OCI-LY3 (cell line): ENCODE results near the gene TECR.

ENCODE experiments used
- H2AFZ ChIP-seq: fragments of 200-600, 300-600 bp; shearing (Covaris generic); 2 replicates; pipeline ENCODE4 v1.6.0; 2014; ENCODE audit warnings: antibody characterized with exemption, low read depth, low read length
- H3K27ac ChIP-seq: fragments of 200-600, 300-600 bp; sonication (generic); 2 replicates; pipeline ENCODE4 v1.5.1; 2014; ENCODE audit warnings: mild to moderate bottlenecking, low read length, moderate library complexity, mixed read lengths
- H3K27me3 ChIP-seq: fragments of 200-600, 300-600 bp; sonication (generic); 2 replicates; pipeline ENCODE4 v1.6.1; 2014; ENCODE audit warnings: low read depth, low read length, mixed read lengths
- H3K36me3 ChIP-seq: fragments of 200-600, 300-600 bp; sonication (generic); replicated peaks from 2 replicates; pipeline ENCODE3; 2014; ENCODE audit warnings: low read depth, low read length, mixed read lengths
- H3K4me1 ChIP-seq: fragments of 300-600, 200-600 bp; sonication (generic); 2 replicates; pipeline ENCODE4 v1.6.1; 2014; ENCODE audit warnings: low read length, mixed read lengths
- H3K4me2 ChIP-seq: fragments of 200-600, 300-600 bp; sonication (generic); 2 replicates; pipeline ENCODE4 v1.6.1; 2014; ENCODE audit warnings: low read length, mixed read lengths
- H3K4me3 ChIP-seq: fragments of 300-600, 200-600 bp; sonication (generic); 2 replicates; pipeline ENCODE4 v1.5.1; 2014; ENCODE audit warnings: antibody characterized with exemption, mild to moderate bottlenecking, low read length, moderate library complexity
- H3K79me2 ChIP-seq: fragments of 300-600, 200-600 bp; shearing (Covaris generic); 2 replicates; pipeline ENCODE4 v1.6.1; 2014; ENCODE audit warnings: mild to moderate bottlenecking, low read length, mixed read lengths
- H3K9ac ChIP-seq: fragments of 300-600, 200-600 bp; shearing (Covaris generic); 2 replicates; pipeline ENCODE4 v1.6.0; 2014; ENCODE audit warnings: mild to moderate bottlenecking, low read length, moderate library complexity
- H3K9me3 ChIP-seq: fragments of 200-600, 300-600 bp; shearing (Covaris generic); 2 replicates; pipeline ENCODE4 v1.6.1; 2014; ENCODE audit warnings: low read length, mixed read lengths; ENCODE audit not compliant: insufficient read depth
- H4K20me1 ChIP-seq: fragments of 200-600, 300-600 bp; sonication (generic); 2 replicates; pipeline ENCODE4 v1.6.1; 2016; ENCODE audit warnings: low read length, mixed read lengths; ENCODE audit not compliant: insufficient read depth
- EZH2phosphoT487 ChIP-seq: fragments of 200-600 bp; shearing (Covaris generic); IDR thresholded peaks from 2 replicates; pipeline ENCODE4 v1.6.1; 2018; ENCODE audit warnings: antibody characterized with exemption, mixed run types, low read depth
- TF ChIP-seq, protein P1 (sequence below): fragments of 200-600, 300-600 bp; sonication (generic); IDR thresholded peaks from 2 replicates; pipeline ENCODE4 v1.5.1; 2014; ENCODE audit warnings: antibody characterized with exemption, low read length, low read depth

The TECR gene

DNA sequence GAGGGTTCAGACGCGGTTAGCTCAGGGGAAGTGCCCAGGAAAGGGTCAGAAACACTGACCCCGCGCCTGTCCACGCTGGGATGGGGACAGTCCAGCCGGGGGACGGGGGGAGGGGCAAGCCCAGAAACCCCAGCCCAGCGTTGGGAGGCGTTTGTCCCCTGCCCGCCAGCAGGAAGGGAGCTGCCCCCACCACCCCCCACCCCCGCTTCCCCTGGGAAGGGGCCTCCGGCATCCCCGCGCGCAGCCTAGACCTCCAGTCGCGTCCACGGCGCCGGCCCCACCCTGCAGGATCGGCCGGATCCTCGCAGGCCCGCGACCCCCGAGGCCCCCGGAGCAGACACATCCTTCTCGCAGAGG lies 33.7 kb upstream of the TECR start:
- H3K9ac ChIP-seq = peak overlapping the region; percentile 53
- no peaks in the 10 kb centered on the region for H3K79me2 ChIP-seq
- TF ChIP-seq, protein P1, sequence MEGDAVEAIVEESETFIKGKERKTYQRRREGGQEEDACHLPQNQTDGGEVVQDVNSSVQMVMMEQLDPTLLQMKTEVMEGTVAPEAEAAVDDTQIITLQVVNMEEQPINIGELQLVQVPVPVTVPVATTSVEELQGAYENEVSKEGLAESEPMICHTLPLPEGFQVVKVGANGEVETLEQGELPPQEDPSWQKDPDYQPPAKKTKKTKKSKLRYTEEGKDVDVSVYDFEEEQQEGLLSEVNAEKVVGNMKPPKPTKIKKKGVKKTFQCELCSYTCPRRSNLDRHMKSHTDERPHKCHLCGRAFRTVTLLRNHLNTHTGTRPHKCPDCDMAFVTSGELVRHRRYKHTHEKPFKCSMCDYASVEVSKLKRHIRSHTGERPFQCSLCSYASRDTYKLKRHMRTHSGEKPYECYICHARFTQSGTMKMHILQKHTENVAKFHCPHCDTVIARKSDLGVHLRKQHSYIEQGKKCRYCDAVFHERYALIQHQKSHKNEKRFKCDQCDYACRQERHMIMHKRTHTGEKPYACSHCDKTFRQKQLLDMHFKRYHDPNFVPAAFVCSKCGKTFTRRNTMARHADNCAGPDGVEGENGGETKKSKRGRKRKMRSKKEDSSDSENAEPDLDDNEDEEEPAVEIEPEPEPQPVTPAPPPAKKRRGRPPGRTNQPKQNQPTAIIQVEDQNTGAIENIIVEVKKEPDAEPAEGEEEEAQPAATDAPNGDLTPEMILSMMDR = no peak
- H3K4me1 ChIP-seq = peaks cover 7% of the 10 kb centered on the region
- peak overlapping the region; percentile 80 for H3K4me3 ChIP-seq
- H3K27ac ChIP-seq = no peak overlapping the region
- H3K36me3 ChIP-seq = no peaks in the 10 kb centered on the region
- H3K4me2 ChIP-seq = peak overlapping the region; percentile 87
- H4K20me1 ChIP-seq = no peaks in the 10 kb centered on the region
- H3K9me3 ChIP-seq = no peaks in the 10 kb centered on the region
- H3K27me3 ChIP-seq = 0 out of 2 replicates have a peak, but pooled peaks cover 7% of the 10 kb centered on the region
- no peak overlapping the region for H2AFZ ChIP-seq

- no peak within 1 kb of the TSS for H3K27ac ChIP-seq
- no peaks in the 10 kb centered on the region for H3K36me3 ChIP-seq
Observed at GRCh38 chr19:14496029-14496833, 33.2 kb upstream of the TECR start, which contains the start of gene GIPC1. Gene GIPC1, minus strand, starts transcription at chr19:14496127. Its CDS starts 13,151 bp downstream, at chr19:14482976.

DNA sequence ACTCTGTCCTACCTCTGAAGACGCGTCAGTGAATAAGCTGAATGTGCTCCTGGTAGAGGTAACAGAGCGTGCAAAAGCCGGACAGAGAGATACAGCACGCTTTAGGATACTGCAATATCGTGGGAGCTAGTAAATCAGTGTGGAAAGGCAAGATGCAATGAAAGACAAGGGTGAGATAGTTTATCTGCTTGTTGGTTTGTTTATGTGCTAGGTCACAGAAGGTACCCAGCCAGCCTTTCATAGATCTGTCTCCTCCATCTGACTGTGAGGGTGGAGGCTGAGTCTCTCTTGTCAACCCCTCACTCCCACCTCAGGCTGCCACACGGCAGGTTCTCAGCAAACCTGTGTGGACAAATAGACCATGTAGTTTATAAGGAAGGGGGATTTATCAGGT lies 32.6 kb upstream of the TECR start:
- Histone ChIP-seq H3K9ac (no peak overlapping the region), H4K20me1 (no peaks in the 10 kb centered on the region), H2AFZ (peak overlapping the region; percentile 63; the same call in 1 of the 2 replicates), H3K36me3 (no peaks in the 10 kb centered on the region), H3K9me3 (no peaks in the 10 kb centered on the region), H3K4me1 (peaks cover 7% of the 10 kb centered on the region), H3K4me2 (no peak overlapping the region), H3K79me2 (no peaks in the 10 kb centered on the region), H3K27ac (no peak overlapping the region), H3K27me3 (0 out of 2 replicates have a peak, but pooled peaks cover 7% of the 10 kb centered on the region), H3K4me3 (peak overlapping the region; percentile 80; the same call in 1 of the 2 replicates)
- TF ChIP-seq, protein P1 = no peak
- TF ChIP-seq EZH2phosphoT487 = no peak

More at GRCh38 chr19:14496029-14496833, 33.2 kb upstream of the TECR start, which contains the start of gene GIPC1:
- Histone ChIP-seq H4K20me1 (no peaks in the 10 kb centered on the region), H3K9ac (peak within 1 kb of the TSS; percentile 53), H3K9me3 (no peaks in the 10 kb centered on the region), H3K4me1 (peaks cover 7% of the 10 kb centered on the region), H3K4me2 (peak within 1 kb of the TSS; percentile 87), H3K27me3 (0 out of 2 replicates have a peak, but pooled peaks cover 7% of the 10 kb centered on the region), H3K79me2 (no peaks in the 10 kb centered on the region), H2AFZ (peak within 1 kb of the TSS; percentile 63; the same call in 1 of the 2 replicates), H3K4me3 (peak within 1 kb of the TSS; percentile 80)
- TF ChIP-seq, protein P1 = no peak
- no peak for TF ChIP-seq EZH2phosphoT487

GRCh38 chr19:14497228-14497921 lies 32.0 kb upstream of the TECR start:
- Histone ChIP-seq H3K4me2 (no peak overlapping the region), H4K20me1 (no peaks in the 10 kb centered on the region), H3K9me3 (no peaks in the 10 kb centered on the region), H3K9ac (no peak overlapping the region), H3K36me3 (no peaks in the 10 kb centered on the region), H3K4me1 (peaks cover 7% of the 10 kb centered on the region), H3K27ac (no peak overlapping the region), H2AFZ (no peak overlapping the region), H3K27me3 (peaks cover 10% of the 10 kb centered on the region; the same call in 1 of the 2 replicates), H3K79me2 (no peaks in the 10 kb centered on the region), H3K4me3 (no peak overlapping the region)
- no peak for TF ChIP-seq EZH2phosphoT487
- TF ChIP-seq, protein P1 = no peak
